Liver (tissue), 9 donors: ENCODE measurements around the gene PPP1R13B. TPM values are rescaled to one million over a fixed set of nuclear protein-coding genes. Genes with fewer than 3 reads are reported as not detected.
"Not testable (repeated sequence)": the region's sequence is repeated elsewhere in the genome, so short reads cannot be mapped to it uniquely, and the experiment has no call there.

ENCODE experiments used
- DNase-seq: peaks from one replicate; pipeline ENCODE4 v3.0.0-alpha.2; 2017; ENCODE audit warnings: low spot score
- H3K27ac ChIP-seq, 2 donors: one replicate each; pipeline ENCODE4 v1.7.0; 2013; ENCODE audit warnings: inconsistent platforms in 2 of 2, low read length in 2 of 2, control low read depth in 1 of 2, low read depth in 1 of 2, mild to moderate bottlenecking in 1 of 2
- H3K27me3 ChIP-seq, 4 donors: one replicate each; pipeline versions ENCODE4 v1.6.1 to v1.7.0; 2013; ENCODE audit warnings: low read length in 3 of 4, inconsistent platforms in 1 of 4, mild to moderate bottlenecking in 1 of 4, moderate library complexity in 1 of 4; ENCODE audit not compliant: control insufficient read depth in 4 of 4, insufficient read depth in 4 of 4
- H3K36me3 ChIP-seq, 4 donors: one replicate each; pipeline versions ENCODE4 v1.6.1 to v1.7.0; 2013; ENCODE audit warnings: low read length in 3 of 4, mild to moderate bottlenecking in 3 of 4, low read depth in 1 of 4, moderate library complexity in 1 of 4; ENCODE audit not compliant: control insufficient read depth in 4 of 4, insufficient read depth in 3 of 4
- H3K4me1 ChIP-seq, 4 donors: one replicate each; pipeline versions ENCODE4 v1.6.1 to v1.7.0; 2013; ENCODE audit warnings: low read length in 3 of 4, mild to moderate bottlenecking in 3 of 4, moderate library complexity in 1 of 4; ENCODE audit not compliant: control insufficient read depth in 4 of 4, insufficient read depth in 4 of 4
- H3K4me3 ChIP-seq, 3 donors: one replicate each; pipeline versions ENCODE4 v1.6.1 to v1.7.0; 2013; ENCODE audit warnings: low read length in 3 of 3, control low read depth in 1 of 3, low read depth in 1 of 3, mild to moderate bottlenecking in 1 of 3
- H3K9ac ChIP-seq, 2 donors: one replicate each; pipeline ENCODE4 v1.7.0; 2013; ENCODE audit warnings: low read length in 2 of 2, mild to moderate bottlenecking in 2 of 2, moderate library complexity in 2 of 2, control low read depth in 1 of 2, low read depth in 1 of 2
- H3K9me3 ChIP-seq, 4 donors: one replicate each; pipeline versions ENCODE4 v1.6.1 to v1.7.0; 2013; ENCODE audit warnings: low read length in 3 of 4; ENCODE audit not compliant: control insufficient read depth in 4 of 4
- EGR1 ChIP-seq, 2 donors: IDR thresholded peaks; 2 replicates each; pipeline ENCODE4 v1.6.1; 2016 to 2018; ENCODE audit warnings: antibody characterized with exemption in 2 of 2, low read depth in 2 of 2
- FOXA1 ChIP-seq: IDR thresholded peaks from 2 replicates; pipeline ENCODE4 v1.6.1; 2016; ENCODE audit warnings: antibody characterized with exemption
- FOXA2 ChIP-seq: IDR thresholded peaks from 2 replicates; pipeline ENCODE4 v1.6.1; 2016; ENCODE audit warnings: antibody characterized with exemption
- HNF4A ChIP-seq, 2 donors: conservative IDR thresholded peaks; 2 replicates each; pipeline ENCODE4 v1.6.1; 2016; ENCODE audit warnings: antibody characterized with exemption in 2 of 2, mild to moderate bottlenecking in 2 of 2
- HNF4G ChIP-seq: IDR thresholded peaks from 2 replicates; pipeline ENCODE4 v1.6.1; 2016; ENCODE audit warnings: antibody characterized with exemption
- JUND ChIP-seq, 2 donors: IDR thresholded peaks; 2 replicates each; pipeline ENCODE4 v1.6.1; 2016; ENCODE audit warnings: antibody characterized with exemption in 2 of 2
- NR2F2 ChIP-seq: IDR thresholded peaks from 2 replicates; pipeline ENCODE4 v1.6.1; 2016; ENCODE audit warnings: antibody characterized with exemption
- RAD21 ChIP-seq, 2 donors: IDR thresholded peaks; 2 replicates each; pipeline ENCODE4 v1.6.1; 2016; ENCODE audit warnings: antibody characterized with exemption in 2 of 2, mild to moderate bottlenecking in 2 of 2
- RXRA ChIP-seq, 2 donors: IDR thresholded peaks; 2 replicates each; pipeline ENCODE4 v1.6.1; 2017 to 2018; ENCODE audit warnings: antibody characterized with exemption in 2 of 2, mild to moderate bottlenecking in 1 of 2
- SP1 ChIP-seq: IDR thresholded peaks from 2 replicates; pipeline ENCODE4 v1.6.1; 2018; ENCODE audit warnings: antibody characterized with exemption, mild to moderate bottlenecking
- TAF1 ChIP-seq: conservative IDR thresholded peaks from 2 replicates; pipeline ENCODE4 v1.6.1; 2016; ENCODE audit warnings: antibody characterized with exemption, mild to moderate bottlenecking
- YY1 ChIP-seq: IDR thresholded peaks from 2 replicates; pipeline ENCODE4 v1.6.1; 2016; ENCODE audit warnings: antibody characterized with exemption, mild to moderate bottlenecking
- WGBS: extraction: QIAGEN DNeasy Blood & Tissue Kit; methylation state at CpG from one replicate; pipeline ENCODE4 v1.1.7; 2013; 5-methylcytosine and 5-hydroxymethylcytosine counted together
- polyA plus RNA-seq, 2 donors: library from polyadenylated mRNA; stranded (reverse) in 1 of 2; unstranded in 1 of 2; fragments of 200-250 nt in 1 of 2; fragments of >200 nt in 1 of 2; fragmentation: Nextera tagmentation in 1 of 2; extraction: Ambion mirVana in 1 of 2; gene quantifications; one replicate each; pipeline versions ENCODE4 v1.2.1 to v1.2.3, GENCODE V29; 2013 to 2015
- total RNA-seq, 2 donors: library from RNA; depleted of rRNA; stranded (reverse); fragments of >200 nt; gene quantifications; one replicate each; pipeline ENCODE4 v1.2.3, GENCODE V29; 2014
- TF ChIP-seq, protein P1 (sequence below): fragments of 150-350 bp; IDR thresholded peaks from 2 replicates; pipeline ENCODE4 v1.5.1; 2017; ENCODE audit warnings: improper control_type of control experiment, low read depth, low read length; ENCODE audit not compliant: missing input control
- TF ChIP-seq, protein P2 (sequence below): IDR thresholded peaks from 2 replicates; pipeline ENCODE4 v1.6.1; 2016; ENCODE audit warnings: antibody characterized with exemption, mild to moderate bottlenecking
- TF ChIP-seq, protein P3 (sequence below): IDR thresholded peaks from 2 replicates; pipeline ENCODE4 v1.6.1; 2016; ENCODE audit warnings: antibody characterized with exemption
- TF ChIP-seq, protein P4 (sequence below): IDR thresholded peaks from 2 replicates; pipeline ENCODE4 v1.6.1; 2016; ENCODE audit warnings: antibody characterized with exemption
- donor health status: healthy.
- donor health status: healthy.
- donor health status: healthy.
- donor health status: healthy.
- donor health status: healthy.

Gene PPP1R13B
- total and polyA plus RNA-seq, 4 donors, result 3.2 to 15.1 (median 5.1) TPM

DNA sequence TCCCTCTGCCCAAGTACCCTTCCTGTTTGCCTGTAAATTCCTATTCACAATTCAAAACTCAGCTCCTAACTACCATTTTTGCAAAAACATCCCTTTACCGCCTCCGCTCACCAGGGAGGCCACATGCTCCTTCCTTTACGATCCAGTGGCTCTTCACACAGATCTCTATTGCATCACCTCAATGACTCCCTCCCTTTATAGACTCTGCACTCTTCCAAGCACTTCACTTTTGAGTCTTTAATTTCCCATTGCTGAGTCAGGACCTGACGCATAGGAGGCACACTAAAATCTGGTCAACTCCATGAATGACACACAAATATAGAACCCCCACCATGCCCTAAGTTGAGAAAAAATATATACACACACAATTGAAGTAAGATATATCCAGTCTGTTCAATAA lies 45.9 kb downstream of the PPP1R13B start:
- TF ChIP-seq, protein P1, sequence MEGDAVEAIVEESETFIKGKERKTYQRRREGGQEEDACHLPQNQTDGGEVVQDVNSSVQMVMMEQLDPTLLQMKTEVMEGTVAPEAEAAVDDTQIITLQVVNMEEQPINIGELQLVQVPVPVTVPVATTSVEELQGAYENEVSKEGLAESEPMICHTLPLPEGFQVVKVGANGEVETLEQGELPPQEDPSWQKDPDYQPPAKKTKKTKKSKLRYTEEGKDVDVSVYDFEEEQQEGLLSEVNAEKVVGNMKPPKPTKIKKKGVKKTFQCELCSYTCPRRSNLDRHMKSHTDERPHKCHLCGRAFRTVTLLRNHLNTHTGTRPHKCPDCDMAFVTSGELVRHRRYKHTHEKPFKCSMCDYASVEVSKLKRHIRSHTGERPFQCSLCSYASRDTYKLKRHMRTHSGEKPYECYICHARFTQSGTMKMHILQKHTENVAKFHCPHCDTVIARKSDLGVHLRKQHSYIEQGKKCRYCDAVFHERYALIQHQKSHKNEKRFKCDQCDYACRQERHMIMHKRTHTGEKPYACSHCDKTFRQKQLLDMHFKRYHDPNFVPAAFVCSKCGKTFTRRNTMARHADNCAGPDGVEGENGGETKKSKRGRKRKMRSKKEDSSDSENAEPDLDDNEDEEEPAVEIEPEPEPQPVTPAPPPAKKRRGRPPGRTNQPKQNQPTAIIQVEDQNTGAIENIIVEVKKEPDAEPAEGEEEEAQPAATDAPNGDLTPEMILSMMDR, result no peak
- TF ChIP-seq, protein P2, sequence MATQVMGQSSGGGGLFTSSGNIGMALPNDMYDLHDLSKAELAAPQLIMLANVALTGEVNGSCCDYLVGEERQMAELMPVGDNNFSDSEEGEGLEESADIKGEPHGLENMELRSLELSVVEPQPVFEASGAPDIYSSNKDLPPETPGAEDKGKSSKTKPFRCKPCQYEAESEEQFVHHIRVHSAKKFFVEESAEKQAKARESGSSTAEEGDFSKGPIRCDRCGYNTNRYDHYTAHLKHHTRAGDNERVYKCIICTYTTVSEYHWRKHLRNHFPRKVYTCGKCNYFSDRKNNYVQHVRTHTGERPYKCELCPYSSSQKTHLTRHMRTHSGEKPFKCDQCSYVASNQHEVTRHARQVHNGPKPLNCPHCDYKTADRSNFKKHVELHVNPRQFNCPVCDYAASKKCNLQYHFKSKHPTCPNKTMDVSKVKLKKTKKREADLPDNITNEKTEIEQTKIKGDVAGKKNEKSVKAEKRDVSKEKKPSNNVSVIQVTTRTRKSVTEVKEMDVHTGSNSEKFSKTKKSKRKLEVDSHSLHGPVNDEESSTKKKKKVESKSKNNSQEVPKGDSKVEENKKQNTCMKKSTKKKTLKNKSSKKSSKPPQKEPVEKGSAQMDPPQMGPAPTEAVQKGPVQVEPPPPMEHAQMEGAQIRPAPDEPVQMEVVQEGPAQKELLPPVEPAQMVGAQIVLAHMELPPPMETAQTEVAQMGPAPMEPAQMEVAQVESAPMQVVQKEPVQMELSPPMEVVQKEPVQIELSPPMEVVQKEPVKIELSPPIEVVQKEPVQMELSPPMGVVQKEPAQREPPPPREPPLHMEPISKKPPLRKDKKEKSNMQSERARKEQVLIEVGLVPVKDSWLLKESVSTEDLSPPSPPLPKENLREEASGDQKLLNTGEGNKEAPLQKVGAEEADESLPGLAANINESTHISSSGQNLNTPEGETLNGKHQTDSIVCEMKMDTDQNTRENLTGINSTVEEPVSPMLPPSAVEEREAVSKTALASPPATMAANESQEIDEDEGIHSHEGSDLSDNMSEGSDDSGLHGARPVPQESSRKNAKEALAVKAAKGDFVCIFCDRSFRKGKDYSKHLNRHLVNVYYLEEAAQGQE, result no peak
- TF ChIP-seq RAD21 (IDR thresholded peaks at IDR 0.05) (no peak), TAF1 (no peak), FOXA1 (no peak), RXRA (IDR thresholded peaks at IDR 0.05) (no peak), SP1 (no peak), HNF4A (conservative IDR thresholded peaks at IDR 0.05) (no peak), NR2F2 (no peak)
- 81% methylated on average over 4 of the region's 4 CpGs for WGBS
- Histone ChIP-seq H3K9me3 (no peaks in the 10 kb centered on the region), H3K4me1 (no peaks in the 10 kb centered on the region), H3K27ac (no peak overlapping the region), H3K4me3 (no peak overlapping the region), H3K36me3 (peaks cover 0 to 2% (median 0%) of the 10 kb centered on the region in 4 donors), H3K9ac (no peak overlapping the region), H3K27me3 (no peaks in the 10 kb centered on the region)
- no peak for DNase-seq

DNA sequence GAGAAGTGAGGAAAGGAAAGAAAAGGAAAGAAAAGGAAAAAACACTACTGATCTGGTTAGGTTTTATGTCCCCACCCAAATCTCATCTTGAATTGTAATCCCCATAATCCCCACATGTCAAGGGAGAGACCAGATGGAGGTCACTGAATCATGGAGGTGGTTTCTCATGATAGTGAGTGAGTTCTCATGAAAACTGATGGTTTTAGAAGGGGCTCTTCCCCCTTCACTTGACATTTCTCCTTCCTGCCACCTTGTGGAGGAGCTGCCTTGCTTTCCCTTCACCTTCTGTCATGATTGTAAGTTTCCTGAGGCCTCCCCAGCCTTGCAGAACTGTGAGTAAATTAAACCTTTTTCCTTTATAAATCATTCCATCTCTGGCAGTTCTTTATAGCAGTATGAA lies 54.2 kb downstream of the PPP1R13B start:
- not testable (repeated sequence) for DNase-seq, H3K9me3 ChIP-seq, H3K27me3 ChIP-seq, H3K27ac ChIP-seq, H3K9ac ChIP-seq, H3K36me3 ChIP-seq, H3K4me3 ChIP-seq, H3K4me1 ChIP-seq

DNA sequence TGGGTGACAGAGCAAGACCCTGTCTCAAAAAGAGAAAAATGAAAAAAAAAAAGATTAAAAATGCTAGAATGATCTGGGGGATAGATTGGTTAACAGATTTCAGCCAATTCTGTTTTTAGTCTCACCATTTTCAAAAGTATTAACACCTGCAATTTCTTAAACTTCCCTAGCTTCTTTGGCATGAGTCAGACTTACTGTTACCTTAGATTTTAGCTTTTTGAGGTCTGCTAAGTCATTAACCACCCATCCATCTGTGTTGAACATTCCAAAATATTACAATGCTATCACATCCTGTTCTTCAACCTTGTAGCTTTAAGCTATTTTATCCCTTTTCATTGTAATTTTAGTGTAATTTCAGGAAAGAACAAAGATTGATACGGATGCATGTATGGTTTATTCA lies 59.3 kb downstream of the PPP1R13B start:
- H3K27ac ChIP-seq, result no peak overlapping the region
- H3K36me3 ChIP-seq, result peaks cover 0 to 7% (median 0%) of the 10 kb centered on the region in 4 donors
- no peaks in the 10 kb centered on the region for H3K4me1 ChIP-seq
- 95% methylated on average over 1 of the region's 1 CpG for WGBS
- no peaks in the 10 kb centered on the region for H3K27me3 ChIP-seq
- DNase-seq, result no peak
- H3K9ac ChIP-seq, result no peak overlapping the region
- H3K4me3 ChIP-seq, result no peak overlapping the region
- no peaks in the 10 kb centered on the region for H3K9me3 ChIP-seq
- TF ChIP-seq EGR1 (IDR thresholded peaks at IDR 0.05; ENCODE audit: low read depth in 2 of 2) (no peak), JUND (IDR thresholded peaks at IDR 0.05) (no peak), RAD21 (IDR thresholded peaks at IDR 0.05) (no peak), YY1 (no peak), HNF4G (no peak), HNF4A (conservative IDR thresholded peaks at IDR 0.05) (no peak), RXRA (IDR thresholded peaks at IDR 0.05) (no peak), SP1 (no peak), NR2F2 (no peak), FOXA2 (no peak)
- TF ChIP-seq, protein P3, sequence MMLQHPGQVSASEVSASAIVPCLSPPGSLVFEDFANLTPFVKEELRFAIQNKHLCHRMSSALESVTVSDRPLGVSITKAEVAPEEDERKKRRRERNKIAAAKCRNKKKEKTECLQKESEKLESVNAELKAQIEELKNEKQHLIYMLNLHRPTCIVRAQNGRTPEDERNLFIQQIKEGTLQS, result no peak
- TF ChIP-seq, protein P2, result no peak
- TF ChIP-seq, protein P4, sequence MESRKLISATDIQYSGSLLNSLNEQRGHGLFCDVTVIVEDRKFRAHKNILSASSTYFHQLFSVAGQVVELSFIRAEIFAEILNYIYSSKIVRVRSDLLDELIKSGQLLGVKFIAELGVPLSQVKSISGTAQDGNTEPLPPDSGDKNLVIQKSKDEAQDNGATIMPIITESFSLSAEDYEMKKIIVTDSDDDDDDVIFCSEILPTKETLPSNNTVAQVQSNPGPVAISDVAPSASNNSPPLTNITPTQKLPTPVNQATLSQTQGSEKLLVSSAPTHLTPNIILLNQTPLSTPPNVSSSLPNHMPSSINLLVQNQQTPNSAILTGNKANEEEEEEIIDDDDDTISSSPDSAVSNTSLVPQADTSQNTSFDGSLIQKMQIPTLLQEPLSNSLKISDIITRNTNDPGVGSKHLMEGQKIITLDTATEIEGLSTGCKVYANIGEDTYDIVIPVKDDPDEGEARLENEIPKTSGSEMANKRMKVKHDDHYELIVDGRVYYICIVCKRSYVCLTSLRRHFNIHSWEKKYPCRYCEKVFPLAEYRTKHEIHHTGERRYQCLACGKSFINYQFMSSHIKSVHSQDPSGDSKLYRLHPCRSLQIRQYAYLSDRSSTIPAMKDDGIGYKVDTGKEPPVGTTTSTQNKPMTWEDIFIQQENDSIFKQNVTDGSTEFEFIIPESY, result no peak
